ENCODE data around the gene TBX15.

Gene TBX15

GRCh38 chr1:118988186-118989005, at the start of gene TBX15:
Gene TBX15 (minus strand): TSS chr1:118988343. CDS start chr1:118987795, 548 bp downstream.
- DNase-seq = no peak

GRCh38 chr1:119034359-119034758, 46.2 kb upstream of the TBX15 start:
- DNase-seq = no peak

GRCh38 chr1:119032986-119033385, 44.8 kb upstream of the TBX15 start:
- DNase-seq = no peak

- DNase-seq = no peak
Observed at GRCh38 chr1:119027759-119028158, 39.6 kb upstream of the TBX15 start.

- no peak for DNase-seq
Observed at GRCh38 chr1:119026956-119027355, 38.8 kb upstream of the TBX15 start.

- DNase-seq = no peak
Observed at GRCh38 chr1:119015547-119015946, 27.4 kb upstream of the TBX15 start.

GRCh38 chr1:119012383-119012782, 24.2 kb upstream of the TBX15 start:
- no peak for DNase-seq

GRCh38 chr1:119011706-119012105, 23.6 kb upstream of the TBX15 start:
- DNase-seq = no peak

GRCh38 chr1:119011116-119011515, 23.0 kb upstream of the TBX15 start:
- DNase-seq = no peak

GRCh38 chr1:119010201-119010600, 22.1 kb upstream of the TBX15 start:
- no peak for DNase-seq

GRCh38 chr1:119009312-119009655, 21.1 kb upstream of the TBX15 start:
- no peak for DNase-seq

- DNase-seq = peak; percentile 19 to 53
Observed at GRCh38 chr1:119008483-119009311, 20.6 kb upstream of the TBX15 start.

GRCh38 chr1:119007670-119008482, 19.7 kb upstream of the TBX15 start:
- DNase-seq = no peak

GRCh38 chr1:119007339-119007669, 19.2 kb upstream of the TBX15 start:
- no peak for DNase-seq

- DNase-seq = no peak
Observed at GRCh38 chr1:119006406-119007279, 18.5 kb upstream of the TBX15 start.

- DNase-seq = no peak
Observed at GRCh38 chr1:119005724-119006405, 17.7 kb upstream of the TBX15 start.

GRCh38 chr1:119004781-119005180, 16.6 kb upstream of the TBX15 start:
- DNase-seq = no peak

- DNase-seq = no peak
Observed at GRCh38 chr1:119004129-119004527, 16.0 kb upstream of the TBX15 start.

- DNase-seq = no peak
Observed at GRCh38 chr1:119003413-119004128, 15.4 kb upstream of the TBX15 start.

- DNase-seq = no peak
Observed at GRCh38 chr1:119002028-119002686, 14.0 kb upstream of the TBX15 start.
